HL-60 (cell line): ENCODE results near the gene GPRC6A.
"Not testable (repeated sequence)": the region's sequence is repeated elsewhere in the genome, so short reads cannot be mapped to it uniquely, and the experiment has no call there.

Source experiments
- DNase-seq, 2 experiments: peaks; one replicate each; pipeline ENCODE4 v3.0.0-alpha.2; 2010 to 2020; ENCODE audit warnings: low read depth in 1 of 2, low spot score in 1 of 2
- H3K27ac ChIP-seq: fragments of 250-450 bp; sonication (Bioruptor Pico); replicated peaks from 2 replicates; pipeline ENCODE4 v1.5.1; 2020; ENCODE audit warnings: mild to moderate bottlenecking, moderate library complexity
- H3K27me3 ChIP-seq: fragments of 250-450 bp; sonication (Bioruptor Pico); 2 replicates; pipeline ENCODE4 v1.5.1; 2021; ENCODE audit warnings: mild to moderate bottlenecking, moderate library complexity; ENCODE audit not compliant: insufficient read depth, poor library complexity, severe bottlenecking
- H3K4me3 ChIP-seq: replicated peaks from 2 replicates; pipeline ENCODE4 v1.5.1; 2011; ENCODE audit warnings: mild to moderate bottlenecking, control low read depth, low read length; ENCODE audit not compliant: insufficient read depth
- GABPA ChIP-seq: IDR thresholded peaks from 2 replicates; pipeline ENCODE4 v1.6.1; 2012; ENCODE audit warnings: low read depth
- POLR2AphosphoS5 ChIP-seq: IDR thresholded peaks from 2 replicates; pipeline ENCODE4 v1.6.1; 2012; ENCODE audit warnings: low read depth
- SPI1 ChIP-seq: IDR thresholded peaks from 2 replicates; pipeline ENCODE4 v1.6.1; 2012; ENCODE audit warnings: low read depth, mild to moderate bottlenecking, borderline replicate concordance
- TF ChIP-seq, protein P1 (sequence below): IDR thresholded peaks from 2 replicates; pipeline ENCODE4 v1.6.1; 2012; ENCODE audit warnings: low read depth; ENCODE audit not compliant: insufficient replicate concordance
- TF ChIP-seq, protein P2 (sequence below): IDR thresholded peaks from one replicate; pipeline ENCODE4 v1.5.1; 2011; ENCODE audit warnings: low read length, control low read depth, inconsistent platforms; ENCODE audit not compliant: insufficient read depth

GPRC6A gene

DNA sequence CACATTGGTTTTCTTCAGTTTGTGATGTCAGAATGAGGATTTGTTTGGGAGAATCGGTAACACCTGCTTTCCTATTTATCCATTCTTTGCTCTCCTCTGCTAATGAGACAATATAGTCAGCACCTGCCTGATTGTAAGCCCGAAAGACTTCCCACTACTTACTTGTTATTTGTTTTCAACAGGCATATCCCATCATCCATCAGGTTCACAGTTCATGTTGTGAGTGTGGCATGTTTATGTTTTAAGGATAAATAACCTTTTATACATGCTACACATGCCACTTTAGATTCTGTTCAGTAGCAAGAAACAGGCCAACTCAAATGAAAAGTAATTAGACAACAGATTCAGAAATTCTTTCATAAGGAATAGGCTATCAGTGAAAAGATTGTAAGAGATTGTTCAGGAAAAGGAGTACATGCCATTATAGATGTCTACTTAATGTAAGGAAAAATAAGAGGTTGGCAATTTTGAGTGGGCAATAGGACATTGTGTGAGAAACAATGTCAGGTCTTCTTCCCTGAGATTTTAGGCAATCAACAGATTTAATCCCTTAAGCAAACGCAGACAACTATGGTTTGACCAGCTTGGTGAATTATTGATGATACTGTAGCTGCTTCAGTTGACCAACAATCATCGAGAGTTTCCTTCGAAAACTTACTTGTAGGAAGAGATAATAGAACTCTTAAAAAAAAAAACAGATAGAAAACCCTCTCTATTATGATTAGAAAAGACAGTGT, 7.9 kb upstream of the GPRC6A start:
- no peak for TF ChIP-seq GABPA
- TF ChIP-seq SPI1: no peak
- TF ChIP-seq, protein P1, sequence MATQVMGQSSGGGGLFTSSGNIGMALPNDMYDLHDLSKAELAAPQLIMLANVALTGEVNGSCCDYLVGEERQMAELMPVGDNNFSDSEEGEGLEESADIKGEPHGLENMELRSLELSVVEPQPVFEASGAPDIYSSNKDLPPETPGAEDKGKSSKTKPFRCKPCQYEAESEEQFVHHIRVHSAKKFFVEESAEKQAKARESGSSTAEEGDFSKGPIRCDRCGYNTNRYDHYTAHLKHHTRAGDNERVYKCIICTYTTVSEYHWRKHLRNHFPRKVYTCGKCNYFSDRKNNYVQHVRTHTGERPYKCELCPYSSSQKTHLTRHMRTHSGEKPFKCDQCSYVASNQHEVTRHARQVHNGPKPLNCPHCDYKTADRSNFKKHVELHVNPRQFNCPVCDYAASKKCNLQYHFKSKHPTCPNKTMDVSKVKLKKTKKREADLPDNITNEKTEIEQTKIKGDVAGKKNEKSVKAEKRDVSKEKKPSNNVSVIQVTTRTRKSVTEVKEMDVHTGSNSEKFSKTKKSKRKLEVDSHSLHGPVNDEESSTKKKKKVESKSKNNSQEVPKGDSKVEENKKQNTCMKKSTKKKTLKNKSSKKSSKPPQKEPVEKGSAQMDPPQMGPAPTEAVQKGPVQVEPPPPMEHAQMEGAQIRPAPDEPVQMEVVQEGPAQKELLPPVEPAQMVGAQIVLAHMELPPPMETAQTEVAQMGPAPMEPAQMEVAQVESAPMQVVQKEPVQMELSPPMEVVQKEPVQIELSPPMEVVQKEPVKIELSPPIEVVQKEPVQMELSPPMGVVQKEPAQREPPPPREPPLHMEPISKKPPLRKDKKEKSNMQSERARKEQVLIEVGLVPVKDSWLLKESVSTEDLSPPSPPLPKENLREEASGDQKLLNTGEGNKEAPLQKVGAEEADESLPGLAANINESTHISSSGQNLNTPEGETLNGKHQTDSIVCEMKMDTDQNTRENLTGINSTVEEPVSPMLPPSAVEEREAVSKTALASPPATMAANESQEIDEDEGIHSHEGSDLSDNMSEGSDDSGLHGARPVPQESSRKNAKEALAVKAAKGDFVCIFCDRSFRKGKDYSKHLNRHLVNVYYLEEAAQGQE: no peak
- TF ChIP-seq, protein P2, sequence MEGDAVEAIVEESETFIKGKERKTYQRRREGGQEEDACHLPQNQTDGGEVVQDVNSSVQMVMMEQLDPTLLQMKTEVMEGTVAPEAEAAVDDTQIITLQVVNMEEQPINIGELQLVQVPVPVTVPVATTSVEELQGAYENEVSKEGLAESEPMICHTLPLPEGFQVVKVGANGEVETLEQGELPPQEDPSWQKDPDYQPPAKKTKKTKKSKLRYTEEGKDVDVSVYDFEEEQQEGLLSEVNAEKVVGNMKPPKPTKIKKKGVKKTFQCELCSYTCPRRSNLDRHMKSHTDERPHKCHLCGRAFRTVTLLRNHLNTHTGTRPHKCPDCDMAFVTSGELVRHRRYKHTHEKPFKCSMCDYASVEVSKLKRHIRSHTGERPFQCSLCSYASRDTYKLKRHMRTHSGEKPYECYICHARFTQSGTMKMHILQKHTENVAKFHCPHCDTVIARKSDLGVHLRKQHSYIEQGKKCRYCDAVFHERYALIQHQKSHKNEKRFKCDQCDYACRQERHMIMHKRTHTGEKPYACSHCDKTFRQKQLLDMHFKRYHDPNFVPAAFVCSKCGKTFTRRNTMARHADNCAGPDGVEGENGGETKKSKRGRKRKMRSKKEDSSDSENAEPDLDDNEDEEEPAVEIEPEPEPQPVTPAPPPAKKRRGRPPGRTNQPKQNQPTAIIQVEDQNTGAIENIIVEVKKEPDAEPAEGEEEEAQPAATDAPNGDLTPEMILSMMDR: no peak
- TF ChIP-seq POLR2AphosphoS5: no peak
- DNase-seq: no peak
- no peak overlapping the region for H3K4me3 ChIP-seq
- H3K27ac ChIP-seq: no peak overlapping the region
- H3K27me3 ChIP-seq: peaks cover 8% of the 10 kb centered on the region

DNA sequence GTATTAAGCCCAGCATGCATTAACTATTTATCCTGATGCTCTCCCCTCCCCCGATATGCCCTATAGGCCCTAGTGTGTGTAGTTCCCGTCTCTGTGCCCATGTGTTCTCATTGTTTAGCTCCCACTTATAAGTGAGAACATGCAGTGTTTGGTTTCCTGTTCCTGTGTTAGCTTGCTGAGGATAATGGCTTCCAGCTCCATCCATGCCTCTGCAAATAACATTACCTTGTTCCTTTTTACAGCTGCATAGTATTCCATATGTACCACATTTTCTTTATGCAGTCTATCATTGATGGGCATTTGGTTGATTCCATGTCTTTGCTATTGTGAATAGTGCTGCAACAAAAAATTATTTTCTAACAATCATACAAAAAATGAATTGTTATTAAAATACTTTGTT, 5.6 kb upstream of the GPRC6A start:
- not testable (repeated sequence) for H3K27me3 ChIP-seq, H3K27ac ChIP-seq, DNase-seq, H3K4me3 ChIP-seq

DNA sequence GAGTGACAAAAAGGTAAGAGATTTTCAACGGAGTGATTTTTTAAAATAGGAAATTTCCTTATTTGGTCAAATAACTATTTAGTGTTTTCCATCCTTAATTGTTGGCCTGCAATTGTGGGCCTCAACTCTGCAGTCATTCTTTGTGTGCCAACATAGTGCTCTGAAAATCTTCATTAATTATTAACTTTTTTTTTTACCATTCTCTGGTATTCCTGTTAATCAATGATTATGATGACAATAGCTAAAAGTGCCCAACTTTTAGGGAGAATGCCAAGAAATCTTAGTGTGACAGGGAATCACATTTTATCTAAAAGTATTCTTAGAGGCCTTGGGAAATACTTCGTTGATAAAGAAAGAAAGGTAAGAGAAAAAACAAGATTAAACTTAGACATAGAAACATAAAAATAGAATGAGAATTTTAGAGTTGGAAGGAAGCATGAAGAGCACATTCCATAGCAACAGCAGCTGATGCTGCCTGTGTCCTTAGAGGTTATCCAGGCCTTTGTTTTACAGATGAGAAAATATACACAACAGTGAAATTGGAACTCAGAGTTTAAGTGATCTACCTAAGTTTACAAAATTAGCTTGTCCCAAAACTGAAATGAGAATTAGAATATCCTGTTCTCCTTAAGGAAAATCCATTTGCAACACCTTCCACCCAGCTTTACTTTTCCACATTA, 1.2 kb downstream of the GPRC6A start:
- DNase-seq: no peak
- Histone ChIP-seq H3K4me3 (no peak overlapping the region), H3K27ac (no peak overlapping the region), H3K27me3 (no peaks in the 10 kb centered on the region)
- TF ChIP-seq GABPA (no peak), SPI1 (no peak), POLR2AphosphoS5 (no peak)
- TF ChIP-seq, protein P2: no peak
- TF ChIP-seq, protein P1: no peak

DNA sequence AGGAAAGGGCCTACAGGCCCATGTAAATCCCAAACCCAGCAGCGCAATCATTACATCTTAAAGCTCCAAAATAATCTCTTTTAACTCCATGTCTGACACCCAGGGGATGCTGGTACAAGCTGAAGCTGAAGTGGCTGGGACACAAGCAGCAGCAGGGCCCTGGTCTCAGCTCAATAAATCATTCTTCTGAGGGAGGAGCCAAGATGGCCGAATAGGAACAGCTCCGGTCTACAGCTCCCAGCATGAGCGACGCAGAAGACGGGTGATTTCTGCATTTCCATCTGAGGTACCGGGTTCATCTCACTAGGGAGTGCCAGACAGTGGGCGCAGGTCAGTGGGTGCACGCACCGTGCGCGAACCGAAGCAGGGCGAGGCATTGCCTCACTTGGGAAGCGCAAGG, 12.5 kb downstream of the GPRC6A start:
- H3K27ac ChIP-seq, H3K4me3 ChIP-seq, H3K27me3 ChIP-seq, DNase-seq: not testable (repeated sequence)
